Stimulated activated CD8-positive, alpha-beta memory T cell treated with anti-CD3 and anti-CD28 coated beads, Interleukin-7, amount 100 ng/mL, for 4 hours (primary cell): ENCODE data around the gene ADAMTSL5.

Experiments used
- DNase-seq, 2 donors: peaks; one replicate each; pipeline ENCODE4 v3.0.0-alpha.2; 2020; ENCODE audit warnings: low read depth in 2 of 2

ADAMTSL5 gene

DNA sequence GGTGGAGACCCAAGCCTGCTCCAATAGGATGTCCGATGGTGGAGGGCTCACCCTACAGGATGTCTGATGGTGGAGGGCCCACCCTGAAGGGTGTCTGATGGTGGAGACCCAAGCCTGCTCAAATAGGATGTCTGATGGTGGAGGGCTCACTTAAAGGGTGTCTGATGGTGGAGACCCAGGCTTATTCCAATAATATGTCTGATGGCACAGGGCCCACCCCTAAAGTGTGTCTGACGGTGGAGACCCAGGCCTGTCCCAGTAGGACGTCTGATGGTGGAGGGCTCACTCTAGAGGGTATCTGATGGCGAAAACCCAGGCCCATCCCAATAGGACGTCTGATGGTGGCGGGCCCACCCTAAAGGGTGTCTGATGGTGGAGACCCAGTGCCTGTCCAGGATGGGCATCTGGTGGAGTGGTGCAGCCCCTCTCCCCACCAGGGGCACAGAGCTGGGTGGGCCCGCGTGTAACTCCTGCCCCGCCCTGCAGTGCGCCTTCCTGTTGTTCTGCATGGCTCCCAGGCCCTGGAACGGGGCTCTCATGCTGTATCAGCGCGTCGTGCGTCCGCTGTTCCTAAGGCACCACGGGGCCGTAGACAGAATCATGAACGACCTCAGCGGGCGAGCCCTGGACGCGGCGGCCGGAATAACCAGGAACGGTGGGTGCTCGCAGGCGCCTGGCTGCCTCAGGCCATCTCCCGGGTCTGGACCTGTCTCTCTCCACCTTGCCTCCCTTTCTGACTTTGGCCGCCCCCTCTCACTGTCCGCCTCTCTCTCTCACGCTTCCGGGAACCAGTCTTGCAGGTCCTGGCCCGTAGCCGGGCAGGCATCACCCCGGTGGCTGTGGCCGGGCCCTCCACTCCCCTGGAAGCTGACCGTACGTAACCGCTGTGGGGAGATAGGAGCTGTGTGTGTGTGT is 16.8 kb downstream of the ADAMTSL5 start:
- no peak for DNase-seq

DNA sequence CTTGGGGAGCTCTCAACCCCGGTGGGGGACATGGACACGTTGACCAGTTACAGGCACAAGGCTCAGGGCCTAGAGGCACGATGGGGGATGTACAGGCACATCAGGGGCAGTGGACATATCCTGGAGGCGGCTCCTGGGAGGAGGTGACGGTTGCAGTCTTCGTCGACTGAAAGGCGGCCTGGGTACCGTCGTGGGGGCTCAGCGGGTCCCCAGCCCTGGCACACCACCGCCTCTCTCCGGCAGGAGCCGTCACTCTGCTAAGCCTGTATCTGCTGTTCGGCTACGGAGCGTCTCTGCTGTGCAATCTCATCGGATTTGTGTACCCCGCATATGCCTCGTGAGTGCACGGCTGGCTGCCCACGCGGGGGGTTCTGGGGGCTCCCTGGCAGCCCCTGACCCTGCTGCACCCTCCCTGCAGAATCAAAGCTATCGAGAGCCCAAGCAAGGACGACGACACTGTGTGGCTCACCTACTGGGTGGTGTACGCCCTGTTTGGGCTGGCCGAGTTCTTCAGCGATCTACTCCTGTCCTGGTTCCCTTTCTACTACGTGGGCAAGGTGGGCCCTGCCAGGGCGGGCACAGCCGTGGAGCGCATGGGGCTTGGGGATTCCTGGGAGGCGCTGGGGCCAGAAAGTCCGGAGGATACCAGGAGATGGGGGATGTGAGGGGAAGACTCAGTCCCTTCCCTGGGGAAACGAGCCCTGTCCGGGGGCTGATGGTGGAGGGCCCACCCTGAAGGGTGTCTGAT is 17.6 kb downstream of the ADAMTSL5 start:
- DNase-seq: no peak

DNA sequence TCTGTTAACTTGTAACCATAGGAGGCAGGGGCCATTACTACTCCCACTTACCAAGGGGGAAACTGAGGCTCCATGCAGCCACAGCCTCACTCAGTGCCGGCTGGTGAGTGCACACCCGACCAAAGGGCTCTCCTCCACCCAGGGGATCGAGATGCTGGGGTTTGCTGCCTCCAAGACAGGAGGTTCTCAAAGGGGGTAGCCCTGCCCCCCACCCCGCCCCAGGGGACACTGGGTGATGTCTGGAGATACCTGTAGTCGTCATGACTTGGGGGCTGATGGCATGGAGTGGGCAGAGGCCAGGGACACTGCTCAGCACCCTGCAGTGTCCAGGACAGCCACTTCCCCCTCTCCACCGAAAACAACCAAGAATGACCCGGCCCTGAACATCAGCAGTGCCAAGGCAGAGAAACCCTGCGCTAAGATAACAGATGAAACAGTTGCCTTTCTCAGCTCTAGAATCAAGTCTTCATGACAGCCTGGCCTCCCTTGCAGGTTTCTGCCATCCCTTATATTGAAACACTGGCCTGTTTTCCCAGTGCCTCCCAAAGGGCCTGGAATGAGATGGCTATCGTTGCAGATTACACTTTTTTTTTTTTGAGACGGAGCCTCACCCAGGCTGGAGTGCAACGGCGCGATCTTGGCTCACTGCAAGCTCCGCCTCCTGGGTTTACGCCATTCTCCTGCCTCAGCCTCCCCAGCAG is 18.6 kb downstream of the ADAMTSL5 start:
- no peak for DNase-seq

DNA sequence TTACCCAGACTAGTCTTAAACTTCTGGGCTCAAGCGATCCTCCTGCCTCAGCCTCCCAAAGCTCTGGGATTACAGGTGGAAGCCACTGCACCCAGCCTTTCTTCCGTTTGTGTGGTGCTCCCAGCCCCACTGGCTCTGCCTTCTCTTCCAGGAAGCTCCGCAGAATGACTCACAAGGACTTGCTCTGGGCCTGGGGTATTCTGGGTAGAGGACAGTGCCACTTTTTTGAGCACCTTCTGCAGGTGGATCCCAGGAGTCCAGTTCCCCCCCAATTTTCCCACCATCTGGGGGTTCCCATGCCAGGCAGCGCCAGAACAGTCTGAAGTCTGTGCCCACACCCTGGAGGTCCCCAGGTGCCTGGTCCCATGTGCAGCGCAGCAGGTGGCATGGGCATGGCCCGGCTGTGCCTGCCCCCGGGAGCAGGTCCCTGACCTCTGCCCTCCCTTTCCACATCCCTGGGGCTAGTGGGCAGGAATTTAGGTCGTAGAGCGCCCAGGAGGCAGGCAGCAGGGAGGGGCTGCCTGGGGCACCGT is 20.3 kb downstream of the ADAMTSL5 start:
- DNase-seq: no peak

DNA sequence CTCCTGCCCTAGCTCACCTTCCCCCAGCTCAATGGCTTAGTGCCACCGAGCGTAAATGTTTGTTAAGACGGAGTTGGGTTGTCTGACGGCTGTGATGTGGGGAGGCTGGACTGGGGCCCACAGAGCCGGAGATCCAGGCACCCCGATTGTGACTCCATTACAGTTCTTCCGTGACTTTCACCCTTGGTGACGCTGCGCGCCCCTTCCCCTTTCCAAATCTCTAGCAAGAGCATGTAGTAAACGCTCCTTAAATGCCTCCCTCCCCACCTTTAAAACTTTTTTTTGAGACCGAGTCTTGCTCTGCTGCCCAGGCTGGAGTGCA is 21.0 kb downstream of the ADAMTSL5 start:
- DNase-seq: no peak

DNA sequence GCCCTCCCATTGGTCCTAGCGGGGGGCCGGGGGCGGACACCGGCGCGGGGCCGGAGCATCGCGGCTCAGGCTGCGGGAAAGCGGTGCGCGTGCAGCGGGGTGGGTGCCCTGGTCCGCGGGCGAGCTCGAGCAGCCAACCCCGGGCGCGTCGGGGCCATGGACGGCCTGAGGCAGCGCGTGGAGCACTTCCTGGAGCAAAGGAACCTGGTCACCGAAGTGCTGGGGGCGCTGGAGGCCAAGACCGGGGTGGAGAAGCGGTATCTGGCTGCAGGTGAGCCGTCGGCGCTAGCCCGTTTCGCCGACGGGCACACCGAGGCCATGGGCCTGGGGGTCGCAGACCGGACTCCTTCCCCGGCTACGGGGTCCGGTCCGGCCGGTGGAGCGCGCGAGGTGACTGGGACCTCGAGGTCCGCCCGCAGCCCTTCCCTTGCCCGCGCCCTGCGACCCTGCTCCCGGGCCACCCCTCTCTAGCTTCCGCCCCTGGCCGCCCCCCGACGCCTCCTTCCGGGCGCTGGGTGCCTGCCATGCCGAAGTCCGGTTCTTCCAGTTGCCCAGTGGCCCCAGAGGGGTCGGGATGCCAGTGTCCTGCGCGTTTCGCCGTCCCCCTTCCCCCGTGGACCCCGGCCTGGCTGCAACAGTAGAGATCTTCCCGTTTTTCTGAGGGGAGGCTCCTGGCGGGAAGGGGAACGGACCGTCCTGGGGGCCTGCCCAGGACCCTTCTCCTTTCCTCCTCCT is 21.5 kb downstream of the ADAMTSL5 start, which contains the start of gene REEP6:
Gene REEP6 (plus strand): TSS at position 68 of the 735 bp plus-strand sequence. CDS start 89 bp downstream, at position 157.
- DNase-seq: no peak

DNA sequence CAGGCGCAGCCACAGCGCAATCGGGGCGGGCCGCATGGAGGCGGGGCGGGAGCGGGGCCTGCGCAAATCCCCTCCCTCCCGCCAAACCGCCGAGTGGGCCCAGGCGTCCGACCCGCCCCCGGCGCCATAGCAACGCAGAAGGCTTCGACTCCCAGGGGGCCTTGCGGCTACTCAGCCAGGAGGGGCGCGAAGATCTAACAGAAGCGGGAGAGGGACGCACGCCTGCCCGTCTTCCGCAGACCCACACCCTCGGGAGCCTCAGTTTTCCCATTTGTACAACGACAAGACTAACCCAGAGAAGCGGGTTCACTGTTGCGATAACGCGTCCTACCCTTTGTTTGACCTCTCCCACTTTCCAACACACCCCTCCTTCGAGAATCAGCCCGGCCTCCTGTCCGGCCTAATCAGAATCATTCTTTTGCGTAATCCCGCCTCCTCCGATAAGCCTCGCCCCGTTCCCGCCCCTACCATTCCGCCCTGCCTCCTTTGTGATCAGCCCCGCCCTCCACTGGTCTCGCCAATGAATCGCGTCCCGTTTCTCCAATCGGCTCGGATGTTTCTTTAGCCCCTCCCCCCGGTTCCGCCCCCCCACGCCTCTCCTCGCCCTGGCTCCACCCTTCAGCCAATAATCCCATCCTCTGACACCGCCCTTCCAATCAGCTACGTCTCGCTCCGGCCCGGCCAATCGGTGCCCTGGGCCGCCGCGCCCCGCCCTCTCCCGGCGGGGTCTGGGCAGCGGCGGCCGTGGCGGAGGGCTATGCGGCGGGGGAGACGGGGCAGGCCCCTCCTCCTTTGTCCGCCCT is 22.3 kb downstream of the ADAMTSL5 start, which contains the start of gene PCSK4:
Gene PCSK4 (minus strand): TSS at position 40 of the 803 bp plus-strand sequence. CDS start 4 bp downstream, at position 36.
- DNase-seq: peak; percentile 94 to 98

DNA sequence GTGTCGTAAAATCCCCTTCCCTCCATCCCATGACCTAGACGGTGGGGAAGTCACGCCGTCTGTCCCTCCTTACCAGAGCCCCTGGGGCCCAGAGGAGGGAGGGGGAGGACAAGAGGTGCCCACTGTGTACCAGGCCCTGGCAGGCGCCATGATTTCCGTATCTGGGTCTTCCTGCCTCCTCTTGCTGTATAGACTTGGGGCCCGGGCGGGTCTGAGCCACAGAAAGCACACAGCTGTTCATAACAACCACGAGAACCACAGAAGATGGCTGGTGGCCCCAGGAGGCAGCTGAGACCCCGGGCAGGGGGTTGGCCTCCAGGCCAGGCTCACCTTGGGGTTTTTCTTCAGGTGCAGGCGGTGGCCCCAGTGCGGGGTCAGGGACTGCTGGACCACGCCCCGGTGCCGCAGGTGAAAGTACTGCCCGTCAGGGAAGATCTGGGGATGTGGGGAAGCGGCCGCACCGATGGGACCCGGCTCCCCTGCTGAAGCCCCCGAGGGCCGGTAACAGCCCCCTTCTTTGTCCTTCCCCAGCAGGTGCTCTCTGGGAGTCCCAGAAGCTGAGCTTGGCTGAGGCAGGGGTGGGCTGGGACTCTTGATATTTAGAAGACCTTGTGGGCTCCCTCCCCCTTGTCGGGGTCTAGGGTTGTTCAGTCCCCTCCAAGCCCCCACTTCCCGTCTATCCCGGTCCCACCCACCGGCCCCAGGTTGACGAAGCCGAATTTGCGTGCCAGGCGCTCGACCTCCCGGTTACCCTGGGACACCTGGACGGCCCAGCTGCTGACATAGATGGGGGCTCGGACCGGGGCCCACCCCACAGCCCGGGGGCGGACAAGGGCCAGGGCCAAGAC is 23.1 kb downstream of the ADAMTSL5 start:
- no peak for DNase-seq

DNA sequence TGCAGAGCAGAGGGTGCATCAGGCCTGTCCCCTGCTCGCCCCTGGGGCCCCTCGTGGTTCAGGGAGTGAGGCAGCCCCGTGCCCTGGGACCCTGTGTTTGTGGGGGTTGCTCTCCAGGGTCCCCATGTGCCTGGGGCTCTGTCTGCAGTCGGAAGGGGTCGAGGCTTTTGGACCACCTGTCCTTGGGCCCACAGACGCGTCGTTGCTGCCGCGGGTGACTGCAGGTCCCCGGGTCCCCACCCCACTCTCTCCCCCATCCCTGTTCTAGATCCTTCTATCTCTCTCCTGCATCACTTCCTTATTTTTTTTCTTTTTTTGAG is 24.6 kb downstream of the ADAMTSL5 start:
- no peak for DNase-seq

DNA sequence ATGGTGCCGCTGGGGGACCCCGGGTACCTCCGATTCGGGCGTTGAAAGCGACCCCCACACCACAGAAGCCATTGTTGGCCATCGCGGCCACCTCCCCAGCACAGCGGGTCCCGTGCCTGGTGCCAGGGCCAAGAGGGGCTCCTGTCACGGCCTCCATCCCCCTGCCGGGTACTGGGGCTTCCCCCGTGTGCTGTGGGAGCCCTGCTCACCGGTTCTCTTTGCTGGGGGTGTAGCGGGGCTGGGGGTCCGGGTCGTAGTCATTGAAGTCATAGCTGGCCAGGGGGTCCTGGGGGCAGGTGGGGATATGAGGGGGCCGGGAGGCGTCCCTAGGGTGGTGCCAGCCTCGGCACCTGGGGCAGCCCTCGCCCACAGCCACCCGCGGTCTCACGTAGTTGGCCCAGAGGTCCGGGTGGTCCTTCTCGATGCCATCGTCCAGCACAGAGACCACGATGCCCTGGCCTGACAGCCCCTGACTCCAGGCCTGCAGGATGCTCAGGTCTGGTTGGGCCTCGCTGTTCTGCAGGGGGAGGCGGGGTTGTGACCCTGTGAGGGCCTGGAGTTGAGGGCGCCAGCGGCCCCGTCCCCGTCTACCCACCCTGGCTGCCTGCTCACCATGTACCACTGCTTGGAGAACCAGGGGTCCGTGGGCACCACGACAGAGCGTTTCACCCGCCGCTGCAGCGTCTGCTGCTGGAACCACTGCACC is 25.1 kb downstream of the ADAMTSL5 start:
- no peak for DNase-seq

DNA sequence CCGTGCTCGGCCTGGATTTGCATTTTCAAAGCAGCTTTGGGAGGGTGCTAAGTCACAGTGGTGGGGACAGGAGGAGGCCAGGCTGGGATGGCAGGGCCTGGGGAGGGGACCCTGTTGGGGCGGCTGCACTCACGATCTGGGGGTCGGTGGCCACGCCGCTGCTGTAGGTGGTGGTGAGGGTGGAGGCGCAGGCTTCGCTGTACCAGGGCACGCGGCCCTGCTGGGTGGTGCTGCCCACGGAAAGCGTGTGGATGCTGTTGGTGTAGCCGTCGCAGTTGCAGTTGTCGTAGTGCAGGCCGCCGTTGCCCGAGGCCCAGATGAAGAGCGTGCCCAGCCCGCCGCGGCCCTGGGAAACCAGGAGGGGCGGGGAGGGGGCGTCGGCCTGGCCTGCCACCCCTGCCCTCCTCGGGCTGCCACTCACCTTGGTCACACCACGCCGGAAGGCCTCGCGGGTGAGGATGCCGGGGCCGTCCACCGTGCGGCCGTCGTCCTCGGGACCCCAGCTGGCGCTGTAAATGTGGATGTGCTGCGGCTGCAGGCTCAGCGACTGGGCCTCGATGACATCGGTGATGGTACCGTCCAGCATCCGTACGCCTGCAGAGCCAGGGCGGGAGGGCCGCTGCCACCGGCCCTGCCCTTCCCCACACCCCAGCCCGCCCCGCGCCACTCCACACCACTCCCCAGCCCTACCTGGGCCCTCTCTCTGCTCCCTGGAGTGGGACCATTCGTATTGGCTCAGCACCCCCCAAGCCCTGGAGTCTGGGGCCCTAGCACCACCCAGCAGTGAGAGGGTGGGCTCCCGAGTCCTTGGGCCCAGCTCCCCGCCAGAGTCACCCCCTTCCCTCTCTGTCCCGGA is 25.9 kb downstream of the ADAMTSL5 start:
- DNase-seq: no peak

DNA sequence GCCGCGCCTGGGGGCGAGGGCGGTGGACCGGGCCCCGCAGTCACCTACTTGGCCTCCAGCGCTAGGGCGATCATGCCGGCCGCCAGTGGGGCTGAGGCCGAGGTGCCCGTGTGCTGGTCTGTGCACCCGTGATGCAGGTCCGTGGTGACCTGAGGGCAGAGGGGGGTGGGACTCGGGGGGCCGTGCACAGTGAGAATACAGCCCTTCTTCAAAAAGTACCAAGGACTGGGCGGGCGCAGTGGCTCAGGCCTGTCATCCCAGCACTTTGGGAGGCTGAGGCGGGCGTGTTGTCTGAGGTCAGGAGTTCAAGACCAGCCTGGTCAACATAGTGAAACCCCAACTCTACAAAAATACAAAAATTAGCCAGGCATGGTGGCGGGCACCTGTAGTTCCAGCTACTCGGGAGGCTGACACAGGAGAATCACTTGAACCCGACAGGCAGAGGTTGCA is 28.8 kb downstream of the ADAMTSL5 start:
- DNase-seq: no peak

DNA sequence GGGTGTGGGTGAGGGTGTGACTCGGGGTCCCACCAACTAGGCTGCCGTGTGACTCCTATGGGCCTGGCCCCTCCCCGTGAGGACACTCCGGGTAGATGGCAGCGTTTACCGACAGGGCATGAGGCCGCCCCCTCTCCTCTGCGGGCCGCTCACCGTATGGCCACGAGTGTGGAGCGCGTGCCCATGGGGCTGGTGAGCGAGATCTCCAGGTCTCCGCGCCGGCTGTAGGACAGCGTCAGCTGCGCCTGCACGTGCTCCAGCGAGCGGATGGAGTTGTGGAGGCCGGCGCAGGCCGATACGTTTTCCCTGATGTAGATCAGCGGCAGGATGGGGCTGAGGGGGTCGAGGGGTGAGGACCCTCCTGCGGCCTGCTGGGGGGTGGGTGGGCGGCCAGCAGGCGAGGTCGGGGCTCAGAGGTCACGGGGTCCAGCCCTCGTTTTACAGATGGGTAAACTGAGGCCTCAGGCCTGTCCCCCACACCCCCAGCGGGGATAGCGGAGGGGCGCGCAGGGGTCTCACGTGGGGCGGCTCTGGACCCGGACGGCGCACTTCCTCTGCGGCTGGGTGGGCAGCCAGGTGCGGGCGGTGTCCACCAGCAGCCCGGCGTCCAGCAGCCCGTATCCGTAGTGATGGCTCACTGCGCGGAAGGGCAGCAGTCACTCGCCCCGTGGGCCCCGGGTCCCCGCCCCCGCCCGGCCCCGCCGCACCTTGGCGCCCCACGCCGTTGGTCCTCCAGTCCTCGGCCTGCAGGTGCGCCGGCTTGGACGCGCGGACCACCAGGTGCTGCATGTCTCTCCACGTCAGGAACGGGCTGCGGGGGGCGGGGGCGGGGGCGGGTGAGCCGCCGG is 29.5 kb downstream of the ADAMTSL5 start:
- DNase-seq: no peak

DNA sequence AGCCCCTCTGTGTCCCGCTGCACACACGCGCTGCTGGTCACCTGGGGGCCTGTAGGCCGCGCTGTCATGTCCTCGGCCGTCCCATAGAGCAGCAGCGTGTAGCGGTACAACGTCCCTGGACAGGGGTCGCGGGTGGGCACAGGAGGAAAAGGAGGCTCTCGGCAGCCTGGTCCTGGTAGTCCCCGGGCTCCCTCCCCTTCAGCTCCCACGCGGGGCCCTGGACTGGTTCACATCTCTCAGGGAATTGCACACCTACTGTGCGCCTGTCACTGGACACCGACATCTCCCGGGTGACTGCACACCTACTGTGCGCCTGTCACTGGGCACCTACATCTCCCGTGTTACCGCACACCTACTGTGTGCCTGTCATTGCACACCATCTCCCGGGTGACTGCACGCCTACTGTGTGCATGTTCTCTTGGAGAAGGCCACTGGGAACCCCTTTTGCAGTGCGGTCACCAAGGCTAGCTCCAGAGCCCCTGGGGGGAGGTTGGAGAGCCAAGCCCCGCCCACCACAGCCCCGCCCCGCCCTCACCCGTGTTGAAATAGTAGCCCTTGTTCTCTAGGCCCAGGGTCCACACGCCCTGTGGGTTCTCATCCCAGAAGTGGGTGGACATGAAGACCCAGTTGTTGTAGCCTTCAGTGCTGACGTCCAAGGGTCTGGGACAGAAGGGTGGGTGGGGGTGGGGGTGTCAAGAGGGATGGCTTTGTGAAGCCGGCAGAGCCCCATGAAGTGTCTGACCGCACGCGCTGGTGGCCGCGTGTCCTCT is 30.3 kb downstream of the ADAMTSL5 start:
- DNase-seq: no peak

DNA sequence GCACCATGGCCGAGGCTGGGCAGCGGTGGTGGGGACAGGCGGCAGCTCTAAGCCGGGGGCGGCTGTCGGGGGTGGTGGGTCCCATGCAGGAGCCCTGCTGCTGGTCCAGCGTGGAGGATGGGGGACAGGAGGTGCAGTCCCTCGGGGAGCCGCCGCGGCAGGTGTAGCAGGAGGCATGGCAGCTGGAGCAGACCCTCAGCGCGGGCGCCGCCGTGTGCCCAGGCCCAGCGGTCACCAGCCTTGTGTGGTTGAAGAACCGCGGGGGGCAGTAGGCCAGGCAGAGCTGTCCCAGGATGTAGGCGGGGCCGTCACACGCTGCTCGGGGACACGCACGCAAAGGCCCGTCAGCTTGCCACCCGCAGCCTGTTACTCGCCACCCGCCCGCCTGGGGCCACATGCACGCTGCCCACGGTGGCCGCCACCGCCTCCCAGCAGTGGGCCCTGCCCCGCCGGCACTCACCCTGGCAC is 30.9 kb downstream of the ADAMTSL5 start:
- DNase-seq: no peak

DNA sequence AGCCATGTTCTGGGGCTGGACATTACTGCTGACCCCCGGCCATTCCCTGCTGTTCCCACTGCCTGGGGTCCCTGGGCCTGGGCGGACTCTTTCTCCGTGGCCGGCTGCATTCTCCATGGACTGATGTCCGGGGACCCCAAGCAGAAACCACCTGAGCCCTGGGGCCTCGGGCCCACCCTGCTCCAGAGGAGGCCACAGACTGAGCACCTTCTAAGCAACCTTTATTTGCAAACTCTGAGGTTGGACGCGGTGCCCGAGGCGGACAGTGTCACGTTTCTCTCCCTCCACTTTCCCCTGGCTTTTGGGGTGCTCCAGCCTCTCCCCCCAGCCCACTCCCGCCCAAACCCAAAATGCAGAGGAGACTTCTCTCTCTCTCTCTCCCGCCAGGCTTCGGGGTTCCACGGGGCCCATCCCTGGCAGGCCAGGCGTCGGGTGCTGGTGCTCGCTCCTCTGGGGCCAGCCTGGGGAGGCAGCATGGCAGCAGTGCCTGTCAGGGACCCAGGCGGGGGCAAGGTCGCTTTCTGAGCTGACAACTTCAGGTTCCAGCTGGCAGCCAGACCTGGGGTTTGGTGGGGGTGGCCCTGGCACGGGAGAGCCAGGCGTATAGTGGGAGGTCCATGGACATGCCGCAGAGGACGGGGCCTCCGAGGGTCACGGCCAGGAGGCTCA is 31.5 kb downstream of the ADAMTSL5 start:
- no peak for DNase-seq
